Endothelial cell (in vitro differentiated cells): ENCODE results near the gene EXOSC7. TPM values are rescaled to one million over a fixed set of nuclear protein-coding genes. Genes with fewer than 3 reads are reported as not detected.
A peak's percentile ranks its signal among the peaks of the same experiment; 100 is the strongest.

Experiments used
- DNase-seq: peaks from one replicate; pipeline ENCODE4 v3.0.0; 2021; ENCODE audit warnings: low spot score
- H3K27ac Mint-ChIP-seq: one replicate; pipeline ENCODE4 v1.8.0; 2021; ENCODE audit warnings: mixed read lengths, inconsistent platforms; ENCODE audit not compliant: unreplicated experiment
- H3K27me3 Mint-ChIP-seq: one replicate; pipeline ENCODE4 v1.8.0; 2021; ENCODE audit warnings: mild to moderate bottlenecking, moderate library complexity, mixed read lengths, inconsistent platforms; ENCODE audit not compliant: unreplicated experiment
- H3K36me3 Mint-ChIP-seq: one replicate; pipeline ENCODE4 v1.8.0; 2021; ENCODE audit warnings: mild to moderate bottlenecking, low read depth, mixed read lengths, inconsistent platforms; ENCODE audit not compliant: unreplicated experiment
- H3K4me1 Mint-ChIP-seq: one replicate; pipeline ENCODE4 v1.8.0; 2021; ENCODE audit warnings: mild to moderate bottlenecking, mixed read lengths, inconsistent platforms; ENCODE audit not compliant: unreplicated experiment
- H3K4me3 Mint-ChIP-seq: one replicate; pipeline ENCODE4 v1.8.0; 2021; ENCODE audit warnings: mild to moderate bottlenecking, mixed read lengths, inconsistent platforms; ENCODE audit not compliant: unreplicated experiment
- H3K9me3 Mint-ChIP-seq: one replicate; pipeline ENCODE4 v1.8.0; 2021; ENCODE audit warnings: mixed read lengths, inconsistent platforms; ENCODE audit not compliant: unreplicated experiment
- total RNA-seq: library from RNA; stranded (reverse); fragmentation: NEBNext Ultra II Directional; extraction: Animal tissue kit (Norgen Biotek cat#: 25700); gene quantifications from one replicate; pipeline ENCODE4 v1.2.1, GENCODE V29; 2021; ENCODE audit not compliant: unreplicated experiment
- TF ChIP-seq, protein P1 (sequence below): fragments of 200-600 bp; sonication (generic); IDR thresholded peaks from one replicate; pipeline ENCODE4 v1.5.0; 2021; ENCODE audit warnings: antibody characterized with exemption; ENCODE audit not compliant: unreplicated experiment

Gene EXOSC7
- total RNA-seq, 1 donor from 2014 or later = 33.2 TPM

- Mint-ChIP-seq H3K27me3 (peaks cover 1% of the 10 kb centered on the region), H3K4me3 (no peak overlapping the region), H3K27ac (no peak overlapping the region), H3K36me3 (peaks cover 3% of the 10 kb centered on the region), H3K9me3 (no peaks in the 10 kb centered on the region), H3K4me1 (peaks cover 4% of the 10 kb centered on the region)
- DNase-seq = no peak
- TF ChIP-seq, protein P1, sequence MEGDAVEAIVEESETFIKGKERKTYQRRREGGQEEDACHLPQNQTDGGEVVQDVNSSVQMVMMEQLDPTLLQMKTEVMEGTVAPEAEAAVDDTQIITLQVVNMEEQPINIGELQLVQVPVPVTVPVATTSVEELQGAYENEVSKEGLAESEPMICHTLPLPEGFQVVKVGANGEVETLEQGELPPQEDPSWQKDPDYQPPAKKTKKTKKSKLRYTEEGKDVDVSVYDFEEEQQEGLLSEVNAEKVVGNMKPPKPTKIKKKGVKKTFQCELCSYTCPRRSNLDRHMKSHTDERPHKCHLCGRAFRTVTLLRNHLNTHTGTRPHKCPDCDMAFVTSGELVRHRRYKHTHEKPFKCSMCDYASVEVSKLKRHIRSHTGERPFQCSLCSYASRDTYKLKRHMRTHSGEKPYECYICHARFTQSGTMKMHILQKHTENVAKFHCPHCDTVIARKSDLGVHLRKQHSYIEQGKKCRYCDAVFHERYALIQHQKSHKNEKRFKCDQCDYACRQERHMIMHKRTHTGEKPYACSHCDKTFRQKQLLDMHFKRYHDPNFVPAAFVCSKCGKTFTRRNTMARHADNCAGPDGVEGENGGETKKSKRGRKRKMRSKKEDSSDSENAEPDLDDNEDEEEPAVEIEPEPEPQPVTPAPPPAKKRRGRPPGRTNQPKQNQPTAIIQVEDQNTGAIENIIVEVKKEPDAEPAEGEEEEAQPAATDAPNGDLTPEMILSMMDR = no peak
Observed at GRCh38 chr3:45029216-45029615, 53.2 kb downstream of the EXOSC7 start.

DNA sequence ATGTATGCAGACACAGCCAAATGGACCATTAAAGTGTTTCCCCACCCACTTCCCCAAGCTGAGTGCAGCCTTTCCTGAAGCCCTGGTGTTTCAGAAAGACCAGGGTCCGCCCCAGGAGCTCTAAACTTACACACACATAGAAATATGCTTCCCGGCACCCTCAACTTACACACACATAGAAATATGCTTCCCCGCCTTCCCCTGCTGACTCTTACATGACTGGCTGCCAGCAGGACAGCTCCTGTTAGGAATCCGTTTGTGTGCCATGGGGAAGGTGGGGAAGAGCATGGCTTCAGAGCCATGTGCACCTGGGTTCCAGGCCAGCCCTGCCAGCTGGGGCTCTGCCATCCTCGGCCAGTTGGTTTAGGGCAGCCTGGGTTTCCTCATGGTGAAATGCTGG, 53.6 kb downstream of the EXOSC7 start:
- peaks cover 8% of the 10 kb centered on the region for H3K4me1 Mint-ChIP-seq
- no peak overlapping the region for H3K27ac Mint-ChIP-seq
- no peak for DNase-seq
- H3K9me3 Mint-ChIP-seq = no peaks in the 10 kb centered on the region
- TF ChIP-seq, protein P1 = no peak
- peaks cover 1% of the 10 kb centered on the region for H3K27me3 Mint-ChIP-seq
- H3K4me3 Mint-ChIP-seq = no peak overlapping the region
- peaks cover 3% of the 10 kb centered on the region for H3K36me3 Mint-ChIP-seq

GRCh38 chr3:45031531-45031930, 55.5 kb downstream of the EXOSC7 start:
- DNase-seq = no peak
- H3K27ac Mint-ChIP-seq = no peak overlapping the region
- TF ChIP-seq, protein P1 = no peak
- H3K4me1 Mint-ChIP-seq = peaks cover 13% of the 10 kb centered on the region
- H3K36me3 Mint-ChIP-seq = peaks cover 3% of the 10 kb centered on the region
- H3K4me3 Mint-ChIP-seq = no peak overlapping the region
- H3K27me3 Mint-ChIP-seq = peaks cover 4% of the 10 kb centered on the region
- H3K9me3 Mint-ChIP-seq = no peaks in the 10 kb centered on the region

DNA sequence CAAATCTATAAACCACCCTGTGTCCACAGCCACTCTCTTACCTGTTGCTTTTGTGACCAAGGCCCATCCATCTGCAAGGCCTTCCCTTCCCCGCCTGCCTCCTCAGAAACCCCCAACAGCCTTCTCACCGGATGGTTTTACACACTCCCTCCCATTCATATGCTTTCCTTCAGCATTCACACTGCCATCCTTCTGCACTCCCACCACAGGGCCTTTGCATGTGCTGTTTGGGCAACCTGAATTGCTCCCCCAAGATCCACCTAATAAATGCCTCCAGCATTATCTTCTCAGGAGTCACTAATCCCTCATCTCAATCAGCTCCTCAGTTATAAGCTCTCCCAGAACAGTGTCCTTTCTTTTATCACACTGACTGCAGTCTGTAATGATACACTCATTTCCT, 56.1 kb downstream of the EXOSC7 start:
- TF ChIP-seq, protein P1 = no peak
- H3K27me3 Mint-ChIP-seq = peaks cover 5% of the 10 kb centered on the region
- H3K27ac Mint-ChIP-seq = peak overlapping the region; percentile 34

DNA sequence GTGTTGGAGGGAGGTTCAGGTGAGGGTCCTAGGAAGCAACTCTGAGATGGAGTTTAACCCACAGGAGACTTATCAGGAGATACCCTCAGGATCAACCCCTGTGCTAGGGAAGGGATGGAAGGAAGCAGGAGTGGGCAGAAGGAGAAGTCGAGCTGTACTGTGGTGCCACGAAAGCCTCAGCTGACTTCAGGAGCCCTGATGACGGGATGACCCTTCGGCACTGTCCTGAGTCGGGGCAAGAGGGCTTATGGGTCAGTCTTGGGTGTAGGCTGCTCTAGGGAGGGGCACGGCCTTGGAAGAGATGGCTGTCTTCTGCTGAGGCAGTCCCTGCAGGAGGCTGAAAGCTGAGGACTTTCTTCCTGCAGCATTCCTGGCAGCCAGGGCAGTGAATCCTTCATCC, 57.7 kb downstream of the EXOSC7 start:
- Mint-ChIP-seq H3K9me3 (no peaks in the 10 kb centered on the region), H3K4me3 (no peak overlapping the region), H3K27me3 (peaks cover 5% of the 10 kb centered on the region), H3K36me3 (peaks cover 3% of the 10 kb centered on the region), H3K4me1 (peaks cover 13% of the 10 kb centered on the region), H3K27ac (no peak overlapping the region)
- TF ChIP-seq, protein P1 = no peak
- no peak for DNase-seq

More for the DNA sequence above, 56.1 kb downstream of the EXOSC7 start:
- DNase-seq = no peak
- Mint-ChIP-seq H3K36me3 (peaks cover 3% of the 10 kb centered on the region), H3K4me1 (peaks cover 13% of the 10 kb centered on the region), H3K9me3 (no peaks in the 10 kb centered on the region), H3K4me3 (no peak overlapping the region)
